Erythroblast (primary cell): ENCODE results near the gene KAT14.

Experiments used
- GATA1 ChIP-seq: IDR thresholded peaks from 2 replicates; pipeline ENCODE4 v1.6.1; 2011; ENCODE audit warnings: low read depth, mild to moderate bottlenecking, control low read depth, low read length, moderate library complexity
- POLR2A ChIP-seq: IDR thresholded peaks from 2 replicates; pipeline ENCODE4 v1.6.1; 2011; ENCODE audit warnings: mild to moderate bottlenecking, low read length

DNA sequence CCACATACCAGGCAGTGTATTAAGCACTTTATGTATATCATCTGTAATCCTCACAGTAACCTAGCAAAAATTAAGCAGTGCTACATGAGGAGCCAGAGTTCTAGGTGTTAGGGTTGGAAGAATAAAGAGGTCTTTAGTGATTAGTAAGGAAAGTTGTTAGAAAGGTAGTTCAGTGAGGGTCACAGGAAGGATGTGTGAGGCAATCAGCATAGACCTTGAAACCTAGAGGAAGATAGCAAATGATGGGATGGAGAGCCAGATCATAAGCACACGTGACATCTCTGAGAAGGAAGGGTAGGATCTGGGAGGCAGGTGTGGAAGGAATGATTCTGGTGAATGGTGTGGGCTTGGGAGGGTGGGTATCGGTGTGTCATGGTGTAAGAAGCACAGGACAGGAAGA is 2.2 kb downstream of the KAT14 start:
- TF ChIP-seq POLR2A, result no peak
- no peak for TF ChIP-seq GATA1
